Measurements from ENCODE around the gene TTC29.
"Not testable (repeated sequence)": the region's sequence is repeated elsewhere in the genome, so short reads cannot be mapped to it uniquely, and the experiment has no call there.

DNA sequence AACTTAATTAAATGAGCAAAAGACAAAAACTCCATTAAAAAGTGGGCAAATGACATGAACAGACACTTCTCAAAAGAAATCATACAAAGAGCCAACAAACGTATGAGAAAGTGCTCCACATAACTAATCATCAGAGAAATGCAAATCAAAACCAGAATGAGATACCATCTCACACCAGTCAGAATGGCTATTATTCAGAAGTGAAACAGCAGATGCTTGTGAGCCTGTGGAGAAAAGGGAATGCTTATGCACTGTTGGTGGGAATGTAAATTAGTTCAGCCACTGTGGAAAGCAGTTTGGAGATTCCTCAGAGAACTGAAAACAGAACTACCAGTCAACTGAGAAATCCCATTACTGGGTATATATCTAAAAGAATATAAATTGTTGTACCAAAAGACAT is 222.1 kb downstream of the TTC29 start:
- TF ChIP-seq, protein P1, sequence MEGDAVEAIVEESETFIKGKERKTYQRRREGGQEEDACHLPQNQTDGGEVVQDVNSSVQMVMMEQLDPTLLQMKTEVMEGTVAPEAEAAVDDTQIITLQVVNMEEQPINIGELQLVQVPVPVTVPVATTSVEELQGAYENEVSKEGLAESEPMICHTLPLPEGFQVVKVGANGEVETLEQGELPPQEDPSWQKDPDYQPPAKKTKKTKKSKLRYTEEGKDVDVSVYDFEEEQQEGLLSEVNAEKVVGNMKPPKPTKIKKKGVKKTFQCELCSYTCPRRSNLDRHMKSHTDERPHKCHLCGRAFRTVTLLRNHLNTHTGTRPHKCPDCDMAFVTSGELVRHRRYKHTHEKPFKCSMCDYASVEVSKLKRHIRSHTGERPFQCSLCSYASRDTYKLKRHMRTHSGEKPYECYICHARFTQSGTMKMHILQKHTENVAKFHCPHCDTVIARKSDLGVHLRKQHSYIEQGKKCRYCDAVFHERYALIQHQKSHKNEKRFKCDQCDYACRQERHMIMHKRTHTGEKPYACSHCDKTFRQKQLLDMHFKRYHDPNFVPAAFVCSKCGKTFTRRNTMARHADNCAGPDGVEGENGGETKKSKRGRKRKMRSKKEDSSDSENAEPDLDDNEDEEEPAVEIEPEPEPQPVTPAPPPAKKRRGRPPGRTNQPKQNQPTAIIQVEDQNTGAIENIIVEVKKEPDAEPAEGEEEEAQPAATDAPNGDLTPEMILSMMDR (IDR thresholded peaks at IDR 0.05), result not testable (repeated sequence)
- not testable (repeated sequence) for TF ChIP-seq POLR2A (IDR thresholded peaks at IDR 0.05)

Measured in esophagus squamous epithelium (tissue), 4 donors.